HUES48 (cell line): Measurements from ENCODE around the gene TSSK2.
"Not testable (repeated sequence)": the region's sequence is repeated elsewhere in the genome, so short reads cannot be mapped to it uniquely, and the experiment has no call there.

ENCODE experiments used
- H3K27ac ChIP-seq: one replicate; pipeline ENCODE4 v1.7.0; 2013; ENCODE audit warnings: low read depth, low read length, inconsistent platforms
- H3K27me3 ChIP-seq: 2 replicates; pipeline ENCODE4 v1.6.1; 2013; ENCODE audit warnings: mild to moderate bottlenecking, low read length; ENCODE audit not compliant: control insufficient read depth, insufficient read depth
- H3K36me3 ChIP-seq: 2 replicates; pipeline ENCODE4 v1.6.1; 2013; ENCODE audit warnings: low read length; ENCODE audit not compliant: control insufficient read depth, insufficient read depth
- H3K4me1 ChIP-seq: 2 replicates; pipeline ENCODE4 v1.6.1; 2013; ENCODE audit warnings: mild to moderate bottlenecking, low read length; ENCODE audit not compliant: control insufficient read depth, insufficient read depth
- H3K4me3 ChIP-seq: 2 replicates; pipeline ENCODE4 v1.5.1; 2013; ENCODE audit warnings: mild to moderate bottlenecking, low read depth, low read length
- H3K9ac ChIP-seq: 2 replicates; pipeline ENCODE4 v1.6.1; 2013; ENCODE audit warnings: mild to moderate bottlenecking, low read depth, low read length, moderate library complexity
- H3K9me3 ChIP-seq: 2 replicates; pipeline ENCODE4 v1.6.1; 2013; ENCODE audit warnings: low read length; ENCODE audit not compliant: control insufficient read depth, insufficient read depth

The TSSK2 gene

GRCh38 chr22:19158649-19159048 is 27.5 kb downstream of the TSSK2 start:
- H3K36me3 ChIP-seq, H3K27me3 ChIP-seq: not testable (repeated sequence)

GRCh38 chr22:19164425-19164824 is 33.3 kb downstream of the TSSK2 start:
- Histone ChIP-seq H3K27ac (no peak overlapping the region), H3K4me1 (no peaks in the 10 kb centered on the region), H3K9me3 (no peaks in the 10 kb centered on the region), H3K4me3 (no peak overlapping the region), H3K27me3 (peaks cover 33% of the 10 kb centered on the region), H3K36me3 (no peaks in the 10 kb centered on the region), H3K9ac (no peak overlapping the region)

More at GRCh38 chr22:19158649-19159048, 27.5 kb downstream of the TSSK2 start:
- H3K27ac ChIP-seq, H3K9me3 ChIP-seq, H3K4me1 ChIP-seq, H3K9ac ChIP-seq, H3K4me3 ChIP-seq: not testable (repeated sequence)

- Histone ChIP-seq H3K9me3 (no peaks in the 10 kb centered on the region), H3K36me3 (no peaks in the 10 kb centered on the region), H3K4me3 (no peak overlapping the region), H3K9ac (no peak overlapping the region), H3K27ac (no peak overlapping the region), H3K27me3 (peaks cover 49% of the 10 kb centered on the region), H3K4me1 (peaks cover 8% of the 10 kb centered on the region; the same call in 1 of the 2 replicates)
Measured at GRCh38 chr22:19166421-19166820, 35.3 kb downstream of the TSSK2 start.

GRCh38 chr22:19167106-19167869 is 36.2 kb downstream of the TSSK2 start:
- Histone ChIP-seq H3K27me3 (peaks cover 47% of the 10 kb centered on the region), H3K9ac (no peak overlapping the region), H3K36me3 (no peaks in the 10 kb centered on the region)

GRCh38 chr22:19168088-19168890 is 37.2 kb downstream of the TSSK2 start:
- Histone ChIP-seq H3K27ac (no peak overlapping the region), H3K9ac (no peak overlapping the region), H3K4me1 (peaks cover 18% of the 10 kb centered on the region; the same call in 1 of the 2 replicates), H3K4me3 (no peak overlapping the region), H3K36me3 (peaks cover 4% of the 10 kb centered on the region), H3K27me3 (peaks cover 47% of the 10 kb centered on the region), H3K9me3 (no peaks in the 10 kb centered on the region)

More at GRCh38 chr22:19167106-19167869, 36.2 kb downstream of the TSSK2 start:
- peaks cover 9% of the 10 kb centered on the region; the same call in 1 of the 2 replicates for H3K4me1 ChIP-seq
- H3K9me3 ChIP-seq: no peaks in the 10 kb centered on the region
- H3K4me3 ChIP-seq: no peak overlapping the region
- H3K27ac ChIP-seq: no peak overlapping the region

DNA sequence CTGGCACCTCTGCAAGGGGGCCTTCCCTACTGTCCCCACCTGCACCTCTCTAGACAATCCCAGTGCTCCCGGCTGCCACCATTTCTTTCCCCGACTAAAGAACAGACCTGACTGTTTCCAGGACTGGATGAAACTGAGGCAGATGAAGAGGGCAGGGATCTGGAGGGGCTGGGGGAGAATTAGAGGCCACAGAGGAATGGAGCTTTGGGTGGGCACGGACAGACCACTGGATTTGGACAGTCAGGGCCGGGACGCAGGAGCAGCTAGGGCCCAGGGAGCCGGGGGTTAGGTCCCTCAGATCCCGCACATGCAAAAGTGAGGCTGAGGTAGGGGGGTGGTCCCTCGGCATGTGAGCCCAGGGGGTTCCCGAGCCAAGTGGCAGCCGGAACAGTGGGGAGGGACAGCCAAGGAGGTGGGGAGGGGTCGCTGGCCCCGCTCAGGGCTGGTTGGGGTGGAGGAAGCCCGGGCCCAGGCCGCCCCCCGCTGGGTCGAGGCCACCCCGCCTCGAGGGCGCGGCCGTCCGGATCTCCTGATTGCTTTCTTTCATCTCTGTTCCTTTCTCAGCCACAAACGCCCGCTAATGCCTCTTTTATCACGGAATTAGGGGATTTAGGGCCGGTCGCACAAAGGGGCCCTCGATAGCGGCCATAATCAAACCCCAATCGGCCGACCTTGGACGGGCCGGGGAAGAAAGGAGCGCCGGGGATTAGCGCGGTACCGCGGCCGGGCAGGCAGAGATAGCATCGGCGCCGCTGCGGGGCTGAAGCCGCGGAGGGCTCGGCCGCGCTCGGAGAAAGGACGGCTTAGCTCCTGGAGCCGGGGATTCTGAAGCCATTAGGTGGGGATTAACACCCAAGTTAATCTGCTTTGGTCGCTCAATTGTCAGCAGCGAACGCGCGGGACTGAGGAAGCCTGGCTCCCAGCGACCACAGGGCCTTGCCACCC is 38.2 kb downstream of the TSSK2 start:
- H3K4me3 ChIP-seq: peak overlapping the region; percentile 50

DNA sequence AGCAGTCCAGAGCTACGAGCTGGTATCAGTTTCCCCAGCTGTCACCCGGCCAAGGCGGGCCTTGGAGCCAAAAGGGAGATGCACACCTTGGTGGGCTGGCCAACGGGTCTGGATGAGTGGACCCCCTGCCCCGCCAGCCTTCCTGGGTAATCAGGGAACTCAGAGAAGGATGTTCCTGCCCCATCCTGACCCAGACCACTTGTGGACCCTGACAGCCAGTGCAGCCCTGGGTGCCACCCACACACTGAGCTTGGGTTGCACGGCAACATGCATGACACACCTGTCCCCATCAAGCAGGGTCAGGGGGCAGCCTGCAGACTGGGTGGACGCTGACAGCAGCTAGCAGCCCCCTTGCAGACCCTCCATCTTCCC is 38.8 kb downstream of the TSSK2 start:
- H3K36me3 ChIP-seq: peaks cover 15% of the 10 kb centered on the region
- H3K27me3 ChIP-seq: peaks cover 47% of the 10 kb centered on the region
- no peaks in the 10 kb centered on the region for H3K9me3 ChIP-seq
- H3K4me1 ChIP-seq: peaks cover 30% of the 10 kb centered on the region
- H3K4me3 ChIP-seq: peak overlapping the region; percentile 50
- H3K27ac ChIP-seq: no peak overlapping the region
- H3K9ac ChIP-seq: no peak overlapping the region

More for the DNA sequence above, 38.2 kb downstream of the TSSK2 start:
- Histone ChIP-seq H3K4me1 (peaks cover 24% of the 10 kb centered on the region), H3K27ac (peak overlapping the region; percentile 21), H3K9ac (no peak overlapping the region), H3K9me3 (no peaks in the 10 kb centered on the region), H3K36me3 (peaks cover 13% of the 10 kb centered on the region), H3K27me3 (peaks cover 47% of the 10 kb centered on the region)

GRCh38 chr22:19172213-19173046 is 41.3 kb downstream of the TSSK2 start:
- Histone ChIP-seq H3K4me3 (peak overlapping the region; percentile 92), H3K27ac (peak overlapping the region; percentile 89), H3K27me3 (peaks cover 36% of the 10 kb centered on the region), H3K9ac (peak overlapping the region; percentile 95), H3K36me3 (peaks cover 32% of the 10 kb centered on the region), H3K4me1 (peaks cover 38% of the 10 kb centered on the region), H3K9me3 (no peaks in the 10 kb centered on the region)

- no peaks in the 10 kb centered on the region for H3K9me3 ChIP-seq
- peaks cover 33% of the 10 kb centered on the region for H3K36me3 ChIP-seq
- peaks cover 27% of the 10 kb centered on the region for H3K27me3 ChIP-seq
- no peak overlapping the region for H3K9ac ChIP-seq
- H3K4me1 ChIP-seq: peaks cover 38% of the 10 kb centered on the region
- H3K4me3 ChIP-seq: peak overlapping the region; percentile 92
- H3K27ac ChIP-seq: peak overlapping the region; percentile 84
Measured at GRCh38 chr22:19173047-19174035, 42.2 kb downstream of the TSSK2 start.
